ENCODE results near the gene TMEM131. TPM values are rescaled to one million over a fixed set of nuclear protein-coding genes. Genes with fewer than 3 reads are reported as not detected.

TMEM131 gene
- total and polyA plus RNA-seq, 2 of the 8 experiments (the other 6 are each of a cell fraction or from before 2014, with no cell fraction given), result 9.7 to 22.9 TPM

GRCh38 chr2:98026292-98026691 lies 30.5 kb upstream of the TMEM131 start:
- H3K4me2 ChIP-seq (ENCODE audit: insufficient read depth in 1 of 2, low read depth in 2 of 2, low read length in 2 of 2), result no peak overlapping the region
- no peak overlapping the region for H4K5ac ChIP-seq (ENCODE audit: insufficient read length, low read depth, low read length)
- H3K9ac ChIP-seq (replicated peaks in 1 of 4; ENCODE audit: extremely low read depth in 1 of 4, low read depth in 3 of 4, low read length in 3 of 4), result no peak overlapping the region
- H3K27me3 ChIP-seq (replicated peaks in 1 of 4; ENCODE audit: control insufficient read depth in 3 of 4, extremely low read depth in 1 of 4, insufficient read depth in 3 of 4, low read length in 3 of 4), result no peaks in the 10 kb centered on the region
- H3K27ac ChIP-seq (ENCODE audit: low read depth, low read length), result no peak overlapping the region
- no peaks in the 10 kb centered on the region for H3K79me2 ChIP-seq (ENCODE audit: control insufficient read depth in 1 of 2, insufficient read depth in 2 of 2, low read length in 2 of 2)
- H3K79me1 ChIP-seq (ENCODE audit: low read depth, low read length), result no peaks in the 10 kb centered on the region
- FAIRE-seq (no peak), DNase-seq (ENCODE audit: low read depth in 1 of 2, low spot score in 2 of 2) (no peak)
- H2BK15ac ChIP-seq (ENCODE audit: low read length), result no peak overlapping the region
- no peak overlapping the region for H3K4ac ChIP-seq (replicated peaks; ENCODE audit: insufficient read length, low read depth, low read length)
- POLR2A ChIA-PET (ENCODE audit: partially characterized antibody), result interaction anchor here (1.0 kb wide), 1 partner anchor 27 kb away, joined by 4 read pairs; no protein-coding TSS in a partner anchor
- no peak overlapping the region for H2BK120ac ChIP-seq (replicated peaks; ENCODE audit: low read depth, low read length)
- H4K91ac ChIP-seq (replicated peaks; ENCODE audit: insufficient read length, low read length), result no peak overlapping the region
- no peaks in the 10 kb centered on the region for H4K20me1 ChIP-seq (replicated peaks in 1 of 2; ENCODE audit: control insufficient read depth in 1 of 2, insufficient read depth in 2 of 2, low read length in 2 of 2)
- H3K56ac ChIP-seq (replicated peaks; ENCODE audit: insufficient read length, low read depth, low read length), result no peak overlapping the region
- no peak overlapping the region for H2BK20ac ChIP-seq (ENCODE audit: low read length)
- no peak overlapping the region for H2BK5ac ChIP-seq (ENCODE audit: low read depth, low read length)
- H2AFZ ChIP-seq (ENCODE audit: low read length), result no peak overlapping the region
- 86% methylated on average over 5 of the region's 5 CpGs; no CpG with 5 or more reads in 1 of the 2 experiments for WGBS, 2 experiments (ENCODE audit: extremely low coverage in 1 of 2, insufficient coverage in 1 of 2, insufficient read length in 1 of 2, insufficient replicate concordance in 2 of 2, low coverage in 1 of 2, low lambda C conversion rate in 2 of 2, missing lambda C conversion rate in 1 of 2)
- H3K14ac ChIP-seq (ENCODE audit: insufficient read length), result no peak overlapping the region
- no peaks in the 10 kb centered on the region for H3K36me3 ChIP-seq (ENCODE audit: control insufficient read depth in 2 of 4, insufficient read depth in 4 of 4, low read length in 3 of 4)
- no peak overlapping the region for H4K8ac ChIP-seq (ENCODE audit: extremely low read depth, insufficient read depth, low read length)
- 0 out of 4 replicates have a peak, but pooled peaks cover 0 to 7% of the 10 kb centered on the region in 2 experiments for H3K9me3 ChIP-seq (ENCODE audit: insufficient read depth in 2 of 2, low read depth in 1 of 2, low read length in 1 of 2)
- TF ChIP-seq KDM4A (IDR thresholded peaks at IDR 0.05; ENCODE audit: low read depth, low read length, severe bottlenecking) (no peak), NANOG (IDR thresholded peaks at IDR 0.05; ENCODE audit: insufficient read depth, low read depth, low read length, poor library complexity, severe bottlenecking) (no peak), RNF2 (IDR thresholded peaks at IDR 0.05; ENCODE audit: borderline replicate concordance, low read depth, low read length, missing control alignments, poor library complexity, severe bottlenecking) (no peak), TEAD4 (IDR thresholded peaks at IDR 0.05; ENCODE audit: low read depth, low read length) (no peak), SP2 (IDR thresholded peaks at IDR 0.05; ENCODE audit: low read length) (no peak), RBBP5 (IDR thresholded peaks at IDR 0.05; ENCODE audit: borderline replicate concordance, low read depth, low read length) (no peak), GABPA (IDR thresholded peaks at IDR 0.05; ENCODE audit: borderline replicate concordance, insufficient read depth, low read length) (no peak), SIX5 (IDR thresholded peaks at IDR 0.05; ENCODE audit: low read depth, low read length) (no peak)
- no peak overlapping the region for H2AK5ac ChIP-seq (ENCODE audit: low read depth, low read length)
- CTCF ChIA-PET (ENCODE audit: partially characterized antibody), result interaction anchor here (0.9 to 2.9 kb wide), 4 partner anchors 8 to 40 kb away, joined by 3 to 13 read pairs (median 4); no protein-coding TSS in a partner anchor
- H3K23me2 ChIP-seq (ENCODE audit: low read depth, low read length), result no peaks in the 10 kb centered on the region
- H2BK12ac ChIP-seq (ENCODE audit: low read depth, low read length), result no peak overlapping the region
- no peak overlapping the region for H3K18ac ChIP-seq (ENCODE audit: extremely low read depth, low read length)
- peaks cover 0 to 3% (median 0%) of the 10 kb centered on the region in 4 experiments; a peak in 1 of 7 replicates for H3K4me1 ChIP-seq (replicated peaks in 1 of 4; ENCODE audit: control insufficient read depth in 3 of 4, insufficient read depth in 4 of 4, low read length in 3 of 4)
- no peak overlapping the region for H3K4me3 ChIP-seq (ENCODE audit: extremely low read depth in 1 of 4, insufficient read depth in 2 of 4, low read depth in 3 of 4, low read length in 4 of 4)
- no peak overlapping the region for H3K23ac ChIP-seq (ENCODE audit: insufficient read length)

Data from H1 (cell line).